Measurements from ENCODE around the gene S100A7. TPM values are rescaled to one million over a fixed set of nuclear protein-coding genes. Genes with fewer than 3 reads are reported as not detected.

S100A7 gene
- total and polyA plus RNA-seq, 2 of the 4 experiments (the other 2 are of a cell fraction): not detected

GRCh38 chr1:153432874-153433681 is 27.4 kb downstream of the S100A7 start:
- no peaks in the 10 kb centered on the region for H4K20me1 ChIP-seq (ENCODE audit: insufficient read depth, low read length)
- no peak overlapping the region for H3K23ac ChIP-seq (ENCODE audit: low read depth, low read length)
- DNase-seq: no peak
- dilution Hi-C loops (cut with HindIII; ENCODE audit: low sequenced_read_pairs, unreplicated experiment): no loop called here
- CTCF ChIA-PET: no interaction called here
- no peak overlapping the region for H3K4me3 ChIP-seq (ENCODE audit: insufficient read depth, low read depth, low read length)
- H3K9ac ChIP-seq (ENCODE audit: low read depth, low read length): no peak overlapping the region
- H4K8ac ChIP-seq (ENCODE audit: low read depth in 2 of 2, low read length in 2 of 2): no peak overlapping the region
- H3K79me1 ChIP-seq (ENCODE audit: low read depth in 1 of 2, low read length in 2 of 2): no peaks in the 10 kb centered on the region
- no peak overlapping the region for H3K18ac ChIP-seq (ENCODE audit: low read depth, low read length)
- H2BK5ac ChIP-seq (ENCODE audit: low read depth, low read length, poor library complexity, severe bottlenecking): no peak overlapping the region
- no peaks in the 10 kb centered on the region for H3K36me3 ChIP-seq (ENCODE audit: control insufficient read depth, insufficient read depth, low read length)
- no peak overlapping the region for H3K56ac ChIP-seq (ENCODE audit: extremely low read depth, insufficient read depth, low read length)
- H2AFZ ChIP-seq (replicated peaks; ENCODE audit: low read length, poor library complexity): no peak overlapping the region
- H3K4me2 ChIP-seq (ENCODE audit: low read depth, low read length): no peak overlapping the region
- H3K9me1 ChIP-seq (ENCODE audit: insufficient read depth, low read length): peaks cover 3% of the 10 kb centered on the region; the same call in 1 of the 2 replicates
- no peak overlapping the region for H3K14ac ChIP-seq (replicated peaks; ENCODE audit: low read depth, low read length)
- H3K4me1 ChIP-seq (ENCODE audit: control insufficient read depth, insufficient read depth, low read length): no peaks in the 10 kb centered on the region
- TF ChIP-seq RCOR1 (IDR thresholded peaks at IDR 0.05; ENCODE audit: insufficient replicate concordance, low read length) (no peak), MAFK (IDR thresholded peaks at IDR 0.05; ENCODE audit: low read depth, low read length) (no peak), RFX5 (IDR thresholded peaks at IDR 0.05; ENCODE audit: low read depth, low read length) (no peak), BHLHE40 (IDR thresholded peaks at IDR 0.05; ENCODE audit: low read depth, low read length) (no peak), NFE2L2 (IDR thresholded peaks at IDR 0.05; ENCODE audit: low read depth, low read length) (no peak), CTCF (conservative IDR thresholded peaks at IDR 0.05; ENCODE audit: low read depth, low read length) (no peak), MXI1 (IDR thresholded peaks at IDR 0.05; ENCODE audit: borderline replicate concordance, low read depth, low read length) (no peak), RAD21 (IDR thresholded peaks at IDR 0.05; ENCODE audit: low read length) (no peak), POLR2A (IDR thresholded peaks at IDR 0.05; ENCODE audit: low read depth, low read length) (no peak), ELK1 (IDR thresholded peaks at IDR 0.05; ENCODE audit: borderline replicate concordance, low read depth, low read length) (no peak), CHD1 (IDR thresholded peaks at IDR 0.05; ENCODE audit: low read depth, low read length) (no peak)
- no peaks in the 10 kb centered on the region for H3K9me3 ChIP-seq (ENCODE audit: control insufficient read depth, insufficient read depth, low read length)
- peaks cover 6% of the 10 kb centered on the region for H3K27me3 ChIP-seq (ENCODE audit: control insufficient read depth, insufficient read depth, low read length)
- no peak overlapping the region for H2BK120ac ChIP-seq (ENCODE audit: low read depth, low read length)
- no peak overlapping the region for H2BK20ac ChIP-seq (ENCODE audit: low read depth, low read length)
- POLR2A ChIA-PET (ENCODE audit: unreplicated experiment): no interaction called here
- intact Hi-C loops (cut with micrococcal nuclease): no loop called here
- H3K27ac ChIP-seq (ENCODE audit: insufficient read depth, low read length): no peak overlapping the region
- no peak overlapping the region for H4K5ac ChIP-seq (ENCODE audit: low read depth, low read length)
- H3K4ac ChIP-seq (ENCODE audit: low read depth, low read length): no peak overlapping the region
- in situ Hi-C loops (cut with MboI; ENCODE audit: low sequenced_read_pairs): no loop called here
- ATAC-seq (ENCODE audit: low read depth): no peak
- no TSS peak for BruUV-seq (replicated peaks)
- no peak overlapping the region for H4K91ac ChIP-seq (ENCODE audit: insufficient read depth, low read depth, low read length)
- H2AK5ac ChIP-seq (ENCODE audit: low read depth, low read length): no peak overlapping the region
- H2AK9ac ChIP-seq (replicated peaks; ENCODE audit: low read depth, low read length, poor library complexity): no peak overlapping the region
- 61% methylated on average over 7 of the region's 9 CpGs; no CpG with 5 or more reads in 1 of the 2 experiments for WGBS, 2 experiments (ENCODE audit: extremely low coverage in 2 of 2, insufficient read length in 1 of 2)
- H2BK15ac ChIP-seq (ENCODE audit: low read depth, low read length): no peak overlapping the region

Measured in IMR-90 (cell line).